ENCODE results near the gene ITPKC.

Gene ITPKC

DNA sequence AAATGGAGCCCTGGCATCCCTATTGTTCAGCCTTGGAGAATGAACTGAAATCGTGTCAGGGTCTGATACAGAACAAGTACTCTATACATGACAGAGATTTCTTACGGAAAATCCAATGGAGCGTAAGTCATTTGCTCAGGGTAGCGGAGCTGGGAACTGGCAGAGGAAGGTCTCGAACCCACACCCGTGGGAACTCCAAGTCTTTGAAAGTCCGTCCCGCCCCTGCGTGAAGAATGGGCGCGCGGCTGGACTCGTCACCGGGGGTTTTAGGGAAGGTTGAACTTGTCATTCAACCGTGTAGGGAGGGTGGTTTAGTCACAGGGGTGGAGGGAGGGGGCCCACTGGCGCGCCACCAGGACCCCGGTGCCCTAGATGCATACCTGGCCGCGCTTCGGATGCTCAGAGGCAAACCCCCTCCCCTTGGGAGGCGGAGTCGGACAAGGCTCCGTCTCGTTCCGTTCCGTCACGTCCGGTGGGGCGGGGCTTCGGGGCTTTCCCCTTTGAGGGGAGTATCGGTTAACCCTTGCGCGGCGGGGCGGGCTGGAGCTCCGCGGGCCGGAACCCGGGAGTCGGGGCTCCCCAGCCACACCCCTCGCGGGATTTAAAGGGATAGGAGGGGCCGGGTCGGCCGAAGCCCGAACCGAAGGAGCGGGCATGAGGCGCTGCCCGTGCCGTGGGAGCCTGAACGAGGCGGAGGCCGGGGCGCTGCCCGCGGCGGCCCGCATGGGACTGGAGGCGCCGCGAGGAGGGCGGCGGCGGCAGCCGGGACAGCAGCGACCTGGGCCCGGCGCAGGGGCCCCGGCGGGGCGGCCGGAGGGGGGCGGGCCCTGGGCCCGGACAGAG is at the start of gene ITPKC, which contains the start of gene COQ8B:
ITPKC (plus strand) TSS at position 631 of the 843 bp plus-strand sequence; CDS start at position 655, 24 bp downstream.
COQ8B (minus strand) TSS at position 405 of the 843 bp plus-strand sequence. CDS start 2,254 bp downstream, outside the sequence.
- peak; percentile 100 for DNase-seq (ENCODE audit: low spot score)

- no peak for DNase-seq (ENCODE audit: low spot score)
Observed at GRCh38 chr19:40667602-40668001, 49.3 kb upstream of the ITPKC start.

- no peak for DNase-seq (ENCODE audit: low spot score)
Observed at GRCh38 chr19:40668991-40669614, 47.8 kb upstream of the ITPKC start.

GRCh38 chr19:40671404-40671803 is 45.5 kb upstream of the ITPKC start:
- DNase-seq (ENCODE audit: low spot score) = no peak

- DNase-seq (ENCODE audit: low spot score) = no peak
Observed at GRCh38 chr19:40672038-40672437, 44.9 kb upstream of the ITPKC start.

DNA sequence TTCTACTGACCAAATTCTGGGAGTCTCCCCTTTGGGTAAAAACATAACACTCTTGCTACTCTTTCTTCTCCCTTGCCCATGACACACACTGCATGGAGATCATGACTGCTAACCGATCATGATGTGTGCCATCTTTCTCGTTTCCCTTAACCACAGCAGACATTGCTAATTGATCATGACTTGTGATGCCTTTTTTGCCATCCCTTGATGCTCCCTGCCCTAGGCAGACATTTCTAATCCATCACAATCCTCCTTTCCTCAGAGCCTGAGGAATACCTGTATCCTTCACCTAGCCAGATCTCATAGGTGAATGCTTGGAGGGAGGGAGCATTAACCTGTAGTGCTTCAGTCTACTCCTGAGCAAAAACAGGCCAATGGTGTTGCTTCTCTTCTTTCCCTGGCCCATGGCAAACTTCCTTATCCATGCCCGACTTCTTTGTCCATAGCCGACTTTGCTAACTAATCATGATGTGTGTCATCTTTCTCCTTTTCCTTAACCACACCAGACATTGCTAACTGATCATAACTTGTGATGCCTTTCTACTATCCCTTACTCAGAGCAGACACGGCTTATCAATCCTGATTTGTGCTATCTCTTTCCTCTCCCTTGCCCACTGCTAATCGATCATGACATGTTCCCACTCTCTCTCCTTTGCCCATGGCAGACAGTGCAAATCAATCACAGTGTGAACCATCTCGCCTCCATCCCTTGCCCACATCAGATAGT is 44.2 kb upstream of the ITPKC start:
- DNase-seq (ENCODE audit: low spot score) = no peak

DNA sequence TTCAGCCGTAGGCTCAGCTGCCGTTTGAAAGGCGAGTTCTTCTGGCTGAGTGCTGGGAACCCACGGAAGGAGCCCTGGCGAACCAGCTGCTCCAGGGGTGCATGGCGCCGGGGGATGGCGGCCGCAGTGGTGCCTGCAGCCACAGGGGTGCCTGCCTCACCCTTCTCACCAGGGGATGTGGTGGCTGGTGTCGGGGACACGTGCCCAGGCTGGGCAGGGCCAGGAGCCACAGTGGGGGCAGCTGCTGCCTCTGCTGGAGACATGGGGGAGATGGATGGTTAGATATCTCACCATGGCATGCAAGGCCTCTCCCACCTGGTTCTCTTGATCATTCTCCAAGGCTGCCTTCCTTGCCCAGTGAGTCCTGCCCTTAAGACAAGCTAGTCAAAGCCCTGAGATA is 43.5 kb upstream of the ITPKC start:
- no peak for DNase-seq (ENCODE audit: low spot score)

DNA sequence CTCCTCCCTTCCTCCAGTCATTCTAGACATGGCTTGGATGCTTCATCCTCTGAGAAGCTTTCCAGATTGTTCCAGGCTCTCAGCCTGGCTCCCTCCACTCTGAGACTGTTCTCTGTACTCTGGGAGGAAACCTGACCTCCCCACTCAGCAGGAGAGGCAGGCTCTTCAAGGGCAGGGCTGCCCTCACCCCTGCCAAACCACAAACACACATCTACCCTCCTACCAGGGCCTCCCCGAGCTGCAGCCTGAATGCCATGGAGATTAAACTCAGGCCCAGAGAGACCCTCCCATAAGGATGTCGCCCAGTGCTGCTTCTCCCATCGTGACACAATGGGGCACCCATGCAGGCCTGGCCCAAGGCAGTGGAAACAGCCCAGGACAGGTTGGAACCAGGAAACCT is 42.6 kb upstream of the ITPKC start:
- no peak for DNase-seq (ENCODE audit: low spot score)

- DNase-seq (ENCODE audit: low spot score) = no peak
Observed at GRCh38 chr19:40677156-40677555, 39.8 kb upstream of the ITPKC start.

GRCh38 chr19:40681039-40681438 is 35.9 kb upstream of the ITPKC start:
- DNase-seq (ENCODE audit: low spot score) = no peak

- DNase-seq (ENCODE audit: low spot score) = no peak
Observed at GRCh38 chr19:40682431-40682964, 34.4 kb upstream of the ITPKC start.

GRCh38 chr19:40683437-40683836 is 33.5 kb upstream of the ITPKC start:
- DNase-seq (ENCODE audit: low spot score) = no peak

GRCh38 chr19:40684280-40684679 is 32.6 kb upstream of the ITPKC start:
- no peak for DNase-seq (ENCODE audit: low spot score)

GRCh38 chr19:40685016-40685526 is 31.8 kb upstream of the ITPKC start:
- no peak for DNase-seq (ENCODE audit: low spot score)

- no peak for DNase-seq (ENCODE audit: low spot score)
Observed at GRCh38 chr19:40685563-40685962, 31.3 kb upstream of the ITPKC start.

- no peak for DNase-seq (ENCODE audit: low spot score)
Observed at GRCh38 chr19:40686882-40687524, 29.9 kb upstream of the ITPKC start.

DNA sequence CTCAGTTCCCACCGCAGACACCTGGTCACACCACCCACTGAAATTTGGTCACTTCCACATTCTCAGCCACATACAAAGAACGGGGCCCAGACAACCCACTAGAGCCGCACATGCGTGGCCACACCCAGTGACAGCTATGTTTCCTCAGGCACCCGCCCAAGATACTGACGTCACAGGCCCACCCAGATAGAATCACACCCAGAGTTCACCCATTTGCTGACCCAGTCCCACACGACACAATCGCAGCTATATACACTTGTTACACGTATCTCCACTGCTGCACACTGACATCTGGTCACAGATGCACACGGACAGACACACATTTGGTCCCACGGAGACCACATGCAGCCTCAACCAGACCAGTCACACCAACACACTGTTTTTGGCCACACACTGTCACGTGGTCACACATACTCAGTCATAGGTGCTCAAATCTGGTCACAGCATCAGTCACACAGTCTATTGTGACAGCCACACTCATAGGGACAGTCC is 29.3 kb upstream of the ITPKC start:
- DNase-seq (ENCODE audit: low spot score) = no peak

DNA sequence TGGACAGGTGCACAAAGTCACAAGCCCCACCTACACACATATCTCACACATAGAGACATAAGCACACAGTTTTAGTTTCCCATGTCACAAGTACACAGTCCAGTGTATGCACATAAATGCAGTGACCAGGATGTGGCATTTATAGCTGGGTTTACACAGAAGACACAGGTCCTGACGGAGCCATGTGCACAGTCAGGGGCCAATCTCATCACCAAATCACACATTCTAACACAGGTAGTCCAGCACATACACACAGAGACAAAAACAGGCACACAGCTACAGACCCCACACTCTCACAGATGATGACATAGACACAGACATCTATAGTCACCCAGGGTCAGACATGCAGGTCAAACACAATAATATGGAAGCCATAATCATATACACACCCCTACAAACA is 28.6 kb upstream of the ITPKC start:
- DNase-seq (ENCODE audit: low spot score) = no peak

- DNase-seq (ENCODE audit: low spot score) = no peak
Observed at GRCh38 chr19:40688987-40689338, 27.9 kb upstream of the ITPKC start.

- DNase-seq (ENCODE audit: low spot score) = peak; percentile 7
Observed at GRCh38 chr19:40689339-40690049, 27.4 kb upstream of the ITPKC start.
